GM12873 (cell line): ENCODE measurements around the gene CHMP6.

Source experiments
- TF ChIP-seq, protein P1 (sequence below): IDR thresholded peaks from 2 replicates; pipeline ENCODE4 v1.5.1; 2012; ENCODE audit warnings: low read depth, mild to moderate bottlenecking, moderate library complexity, low read length, control low read depth; ENCODE audit not compliant: insufficient read depth; ENCODE audit errors: missing control alignments

CHMP6 gene

DNA sequence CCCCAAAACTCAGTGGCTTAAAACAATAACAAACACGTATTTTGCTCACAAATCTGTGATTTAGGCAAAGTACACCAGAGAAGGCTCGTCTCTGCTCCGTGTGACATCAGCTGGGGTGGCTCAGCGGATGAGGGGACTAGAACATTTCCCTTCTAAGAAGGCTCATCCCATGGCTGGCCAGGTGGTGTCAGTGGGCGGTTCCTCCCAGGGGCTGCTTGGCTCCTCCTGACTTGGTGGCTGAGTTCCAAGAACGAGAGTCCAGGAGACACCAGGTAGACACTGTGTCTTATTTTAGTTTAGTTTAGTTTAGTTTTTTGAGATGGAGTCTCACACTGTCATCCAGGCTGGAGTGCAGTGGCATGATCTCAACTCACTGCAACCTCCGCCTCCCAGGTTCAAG lies 5.6 kb upstream of the CHMP6 start:
- TF ChIP-seq, protein P1, sequence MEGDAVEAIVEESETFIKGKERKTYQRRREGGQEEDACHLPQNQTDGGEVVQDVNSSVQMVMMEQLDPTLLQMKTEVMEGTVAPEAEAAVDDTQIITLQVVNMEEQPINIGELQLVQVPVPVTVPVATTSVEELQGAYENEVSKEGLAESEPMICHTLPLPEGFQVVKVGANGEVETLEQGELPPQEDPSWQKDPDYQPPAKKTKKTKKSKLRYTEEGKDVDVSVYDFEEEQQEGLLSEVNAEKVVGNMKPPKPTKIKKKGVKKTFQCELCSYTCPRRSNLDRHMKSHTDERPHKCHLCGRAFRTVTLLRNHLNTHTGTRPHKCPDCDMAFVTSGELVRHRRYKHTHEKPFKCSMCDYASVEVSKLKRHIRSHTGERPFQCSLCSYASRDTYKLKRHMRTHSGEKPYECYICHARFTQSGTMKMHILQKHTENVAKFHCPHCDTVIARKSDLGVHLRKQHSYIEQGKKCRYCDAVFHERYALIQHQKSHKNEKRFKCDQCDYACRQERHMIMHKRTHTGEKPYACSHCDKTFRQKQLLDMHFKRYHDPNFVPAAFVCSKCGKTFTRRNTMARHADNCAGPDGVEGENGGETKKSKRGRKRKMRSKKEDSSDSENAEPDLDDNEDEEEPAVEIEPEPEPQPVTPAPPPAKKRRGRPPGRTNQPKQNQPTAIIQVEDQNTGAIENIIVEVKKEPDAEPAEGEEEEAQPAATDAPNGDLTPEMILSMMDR, result no peak

DNA sequence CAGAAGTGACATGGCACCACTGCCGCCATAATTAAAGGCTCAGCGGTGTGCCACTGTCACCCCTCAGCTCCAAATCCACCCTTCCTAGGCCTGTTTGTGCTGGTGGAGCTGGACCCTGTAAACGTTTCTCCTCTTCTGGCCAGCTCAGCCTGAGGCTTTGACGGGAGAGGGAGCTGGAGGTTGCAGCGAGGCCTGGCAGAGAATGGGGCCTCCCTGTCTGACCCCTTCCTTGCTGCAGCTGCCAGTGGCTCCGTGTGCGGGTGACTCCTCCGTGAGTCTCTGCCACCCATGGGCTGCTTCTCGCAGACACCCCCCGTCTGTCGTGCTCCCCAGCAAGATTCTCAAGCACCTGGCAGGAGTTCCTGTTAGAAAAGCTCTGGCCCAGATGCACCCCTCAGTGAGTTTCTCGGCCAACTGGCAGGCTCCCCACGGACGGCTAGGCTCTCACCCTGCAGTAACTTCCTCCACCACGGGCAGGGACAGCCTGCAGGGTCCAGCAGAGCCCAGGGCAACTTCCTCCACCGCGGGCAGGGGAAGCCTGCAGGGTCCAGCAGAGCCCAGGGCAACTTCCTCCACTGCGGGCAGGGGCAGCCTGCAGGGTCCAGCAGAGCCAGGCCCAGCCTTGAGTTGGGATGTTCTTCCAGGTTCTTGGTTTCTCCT lies 4.7 kb upstream of the CHMP6 start:
- TF ChIP-seq, protein P1, result no peak

DNA sequence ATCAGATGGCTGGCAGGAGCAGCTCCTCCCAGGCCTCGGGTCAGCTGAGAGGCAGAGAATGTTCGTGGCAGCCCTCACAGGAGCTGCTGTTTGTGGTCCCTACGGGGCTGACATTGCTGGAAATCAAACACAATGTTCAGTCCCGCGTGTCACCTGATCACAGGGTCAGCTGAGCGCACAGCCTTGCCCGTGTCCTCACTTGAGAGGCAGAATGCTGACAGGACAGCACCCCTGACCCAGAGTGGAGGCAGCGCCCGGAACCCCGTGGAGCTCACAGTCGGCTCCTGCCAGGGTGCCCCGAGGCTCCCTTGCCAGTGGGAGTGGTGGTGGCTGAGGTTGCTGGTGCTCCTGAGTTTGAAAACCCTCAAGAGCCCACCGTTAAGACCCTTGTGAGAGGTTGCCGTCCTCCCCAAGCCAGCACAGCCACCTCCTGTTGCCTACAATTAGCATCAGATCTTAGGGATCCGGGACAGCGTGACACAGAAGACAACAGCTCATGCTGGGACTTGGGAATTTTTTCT lies 3.6 kb upstream of the CHMP6 start:
- TF ChIP-seq, protein P1, result no peak

DNA sequence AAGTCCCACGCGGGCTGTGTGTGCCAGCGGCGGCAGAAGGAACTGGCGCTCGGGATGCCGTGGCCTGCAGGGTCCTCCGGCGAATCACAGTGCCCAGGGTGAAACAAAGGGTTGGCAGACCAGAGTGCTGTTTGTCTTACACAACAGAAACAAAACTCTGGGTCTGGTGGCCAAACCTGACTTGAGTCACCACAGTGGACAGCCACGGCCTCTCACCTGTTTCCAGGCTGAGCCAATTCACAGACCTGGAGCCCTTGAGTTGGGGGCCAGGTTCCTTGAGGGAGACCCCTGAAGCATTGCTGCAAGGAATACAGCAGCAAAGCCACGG lies 2.1 kb upstream of the CHMP6 start:
- TF ChIP-seq, protein P1, result no peak

DNA sequence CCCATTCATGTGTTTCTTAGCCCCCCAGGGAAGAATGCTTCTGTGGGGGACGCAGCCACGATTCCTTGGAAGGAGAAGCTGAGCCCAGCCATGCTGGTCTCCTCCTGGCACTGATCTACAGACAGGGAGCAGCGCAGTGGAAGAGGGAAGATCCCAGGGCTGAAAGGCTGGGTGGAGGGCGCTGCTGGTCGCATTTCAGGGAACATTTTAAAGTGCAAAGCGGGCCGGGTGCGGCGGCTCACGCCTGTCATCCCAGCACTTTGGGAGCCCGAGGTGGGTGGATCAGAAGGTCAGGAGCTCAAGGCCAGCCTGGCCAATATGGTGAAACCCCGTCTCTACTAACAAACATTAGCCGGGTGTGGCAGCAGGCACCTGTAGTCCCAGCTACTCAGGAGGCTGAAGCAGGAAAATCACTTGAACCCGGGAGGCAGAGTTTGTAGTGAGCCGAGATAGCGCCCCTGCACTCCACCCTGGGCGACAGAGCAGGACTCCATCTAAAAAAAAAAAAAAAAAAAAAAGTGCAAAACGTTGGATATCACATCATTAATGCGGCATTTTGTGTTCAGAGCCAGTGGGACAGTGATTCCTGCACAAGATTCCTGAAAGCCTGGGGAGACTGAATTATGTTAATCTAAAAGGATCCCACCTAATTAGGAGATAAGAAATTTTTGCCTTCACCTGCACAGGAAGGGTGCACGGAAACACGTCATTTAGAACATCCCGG lies 558 bp upstream of the CHMP6 start:
- TF ChIP-seq, protein P1, result no peak

DNA sequence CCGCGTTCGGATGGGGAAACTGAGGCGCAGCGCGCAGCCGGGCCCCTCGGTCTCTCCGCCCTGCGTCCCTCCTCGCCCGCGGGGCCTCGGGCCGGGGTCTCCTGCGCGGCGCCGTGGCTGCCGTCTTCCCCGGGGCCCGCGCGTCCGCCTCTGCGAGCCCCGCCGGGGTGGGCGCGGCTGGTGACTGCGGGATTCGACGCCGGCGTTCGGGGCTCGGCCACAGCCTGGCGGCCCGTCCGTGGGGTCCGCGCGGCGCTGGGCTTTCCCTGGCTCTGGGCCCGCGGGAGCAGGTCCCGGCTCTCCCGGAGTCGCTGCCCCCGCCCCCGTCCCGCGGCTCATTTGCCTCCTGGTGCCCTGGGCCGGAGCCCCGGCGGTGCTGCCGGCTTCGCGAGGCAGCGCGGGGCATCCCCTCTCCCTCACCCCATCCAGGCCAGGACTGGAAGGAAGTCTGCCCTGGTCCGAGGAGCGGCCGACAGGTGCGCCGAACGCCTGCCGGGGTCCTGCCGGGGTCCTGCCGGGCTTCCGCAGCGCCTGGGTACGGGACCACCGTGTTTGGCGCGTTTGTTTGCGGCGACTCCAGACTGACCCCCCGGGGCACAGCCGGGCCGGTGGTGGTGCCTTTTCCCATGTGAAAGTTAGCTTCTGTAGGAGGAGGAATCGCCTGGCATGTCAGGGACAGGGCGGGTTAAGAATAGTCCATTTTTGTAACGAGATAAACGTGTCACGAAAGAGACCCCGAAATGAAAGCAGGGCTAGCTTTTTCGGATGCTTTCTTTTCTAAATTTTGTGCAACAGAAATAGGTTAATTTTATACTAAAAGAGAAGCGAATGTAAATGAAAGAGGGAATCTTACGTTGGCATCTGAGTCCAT lies 671 bp downstream of the CHMP6 start:
- TF ChIP-seq, protein P1, result no peak
